Hippocampal formation (tissue), 2 donors: ENCODE results near the gene AMN1.
"Not testable (repeated sequence)": the region's sequence is repeated elsewhere in the genome, so short reads cannot be mapped to it uniquely, and the experiment has no call there.

Experiments
- DNase-seq, 2 donors: peaks; one replicate each; lab custom pipeline; 2025; lab: John Stamatoyannopoulos, UW

AMN1 gene

DNA sequence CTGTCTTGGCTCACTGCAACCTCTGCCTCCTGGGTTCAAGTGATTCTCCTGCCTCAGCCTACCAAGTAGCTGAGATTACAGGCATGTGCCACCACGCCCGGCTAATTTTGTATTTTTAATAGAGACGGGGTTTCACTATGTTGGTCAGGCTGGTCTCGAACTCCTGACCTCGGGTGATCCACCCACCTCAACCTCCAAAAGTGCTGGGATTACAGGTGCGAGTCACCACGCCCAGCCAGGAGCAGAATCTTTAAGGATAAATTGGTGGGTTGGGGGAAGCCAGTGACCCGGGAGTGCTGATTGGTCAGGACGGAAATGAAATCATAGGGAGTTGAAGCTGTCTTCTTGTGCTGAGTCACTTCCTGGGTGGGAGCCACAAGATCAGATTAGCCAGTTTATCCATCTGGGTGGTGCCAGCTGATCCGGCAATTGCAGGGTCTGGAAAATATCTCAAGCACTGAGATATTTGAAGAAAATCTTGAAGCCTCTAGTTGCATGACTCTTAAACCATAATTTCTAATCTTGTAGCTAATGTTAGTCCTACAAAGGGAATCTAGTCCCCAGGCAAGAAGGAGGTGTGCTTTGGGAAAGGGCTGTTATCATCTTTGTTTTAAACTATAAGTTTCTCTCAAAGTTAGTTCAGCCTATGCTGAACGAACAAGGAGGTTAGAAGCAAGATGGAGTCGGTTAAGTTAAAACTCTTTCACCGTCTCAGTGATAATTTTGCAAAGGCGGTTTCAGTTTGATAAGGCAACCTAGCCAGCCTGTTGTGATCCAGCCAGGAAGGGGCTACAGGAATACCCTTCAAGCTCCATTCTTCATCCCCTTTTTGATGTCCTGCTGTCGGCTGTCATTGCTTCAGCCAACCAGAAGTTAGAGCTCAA lies 5.0 kb upstream of the AMN1 start:
- not testable (repeated sequence) for DNase-seq

DNA sequence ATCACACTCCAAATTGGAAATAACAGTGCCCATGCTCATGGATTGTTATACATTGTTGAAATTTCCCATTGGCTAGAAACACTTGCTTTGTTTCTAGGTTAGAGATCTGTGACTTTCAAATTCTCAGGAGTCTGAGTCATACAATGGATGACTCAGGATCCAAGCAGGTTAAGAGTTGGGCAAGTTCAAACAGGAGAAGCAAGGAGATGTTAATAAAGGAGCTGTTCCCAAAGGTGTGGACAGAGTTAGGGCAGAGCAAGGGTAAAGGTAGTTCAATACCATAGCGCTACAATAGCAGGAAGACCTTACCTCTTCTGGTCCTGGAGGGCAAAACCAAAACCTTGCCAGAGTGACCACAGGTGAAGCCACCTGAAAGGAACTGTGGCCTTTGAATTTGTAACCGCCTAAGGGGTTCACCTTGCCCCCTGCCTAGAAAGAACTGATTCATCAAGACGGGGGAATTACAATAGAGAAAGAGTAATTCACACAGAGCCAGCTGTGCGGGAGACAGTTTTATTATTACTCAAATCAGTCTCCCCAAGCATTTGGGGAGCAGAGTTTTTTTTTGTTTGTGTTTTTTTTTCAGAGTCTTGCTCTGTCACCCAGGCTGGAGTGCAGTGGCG lies 4.2 kb upstream of the AMN1 start:
- DNase-seq = no peak

DNA sequence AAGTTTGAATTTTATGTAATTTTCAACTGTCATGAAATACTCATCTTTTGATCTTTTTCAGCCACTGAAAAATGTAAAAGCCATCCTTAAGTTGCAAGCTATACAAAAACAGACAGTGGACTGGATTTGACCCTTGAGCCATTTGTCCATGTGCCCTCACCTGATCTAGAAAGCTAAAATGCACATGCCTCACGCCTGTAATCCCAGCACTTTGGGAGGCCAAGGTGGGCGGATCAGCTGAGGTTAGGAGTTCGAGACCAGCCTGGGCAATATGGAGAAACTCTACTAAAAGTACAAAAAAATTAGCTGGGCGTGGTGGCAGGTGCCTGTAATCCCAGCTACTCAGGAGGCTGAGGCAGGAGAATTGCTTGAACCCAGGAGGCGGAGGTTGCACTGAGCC lies 2.4 kb upstream of the AMN1 start:
- DNase-seq = not testable (repeated sequence)

DNA sequence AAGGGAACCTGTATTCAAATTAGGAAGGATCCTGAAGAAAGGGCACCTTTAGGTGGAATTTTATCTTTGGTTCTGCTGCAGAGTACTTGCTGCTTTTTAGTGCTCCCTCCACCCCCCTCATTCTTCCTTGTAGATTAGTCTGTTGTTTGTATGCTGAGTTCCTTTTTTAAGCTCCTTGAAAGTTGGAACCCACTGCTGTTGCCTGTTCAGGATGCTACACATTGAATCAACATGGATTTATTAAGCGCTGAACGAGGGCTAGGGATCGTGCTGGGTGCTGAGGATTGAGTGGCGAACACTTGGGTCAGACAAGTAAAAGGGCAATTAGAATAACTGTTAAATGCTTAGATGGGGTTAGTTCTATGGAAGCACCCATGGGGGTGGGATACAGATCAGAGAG lies 884 bp upstream of the AMN1 start:
- DNase-seq = no peak

DNA sequence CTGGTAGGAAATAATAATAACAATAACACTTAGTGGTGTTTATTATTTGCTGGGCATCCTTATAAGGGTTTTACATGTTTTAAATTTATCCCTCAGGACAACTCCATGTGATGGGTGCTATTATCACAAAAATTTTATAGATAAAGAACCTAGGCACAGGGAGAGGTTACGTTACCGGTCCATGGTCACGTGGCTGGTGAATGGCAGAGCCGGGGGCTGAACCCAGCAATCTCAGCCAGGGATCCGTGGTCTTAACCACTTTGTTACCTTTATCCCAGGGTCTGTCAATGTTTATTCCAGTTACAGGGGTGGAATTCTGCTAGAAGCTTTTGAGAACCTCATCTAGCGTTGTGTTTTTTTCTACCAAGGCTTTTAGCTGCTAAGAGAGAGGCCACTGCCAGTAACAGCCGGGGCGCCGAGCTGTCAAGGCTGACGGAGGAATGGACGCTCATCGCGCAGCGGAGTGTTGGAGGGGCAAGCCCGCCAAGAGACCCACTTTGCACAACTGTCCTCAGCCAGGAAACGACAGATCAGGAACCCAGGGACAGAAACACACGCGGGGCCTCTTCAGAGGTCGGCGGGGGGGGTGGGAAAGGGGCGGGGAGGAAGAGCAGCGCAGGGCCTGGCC lies 418 bp downstream of the AMN1 start:
- no peak for DNase-seq

DNA sequence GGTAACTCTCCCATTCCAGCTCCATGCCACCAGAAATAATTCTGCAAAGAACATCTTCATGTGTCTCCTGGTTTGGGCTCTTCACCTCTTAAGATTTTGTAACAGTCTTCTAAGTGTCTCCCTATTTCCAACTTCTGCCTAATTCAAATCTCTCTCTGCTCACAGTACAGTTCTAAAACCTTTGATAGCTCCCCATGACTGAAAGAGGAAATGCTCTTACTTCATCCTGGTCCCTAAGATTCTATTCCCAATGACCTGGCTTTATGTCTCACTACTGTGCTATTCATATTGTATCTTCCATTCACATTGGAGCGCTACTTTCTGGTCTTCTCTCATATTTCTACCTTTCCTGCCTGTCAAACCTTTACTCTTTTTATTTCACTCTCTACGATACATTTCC lies 1.6 kb downstream of the AMN1 start:
- DNase-seq = peak in 1 of 2 donors; percentile 12

DNA sequence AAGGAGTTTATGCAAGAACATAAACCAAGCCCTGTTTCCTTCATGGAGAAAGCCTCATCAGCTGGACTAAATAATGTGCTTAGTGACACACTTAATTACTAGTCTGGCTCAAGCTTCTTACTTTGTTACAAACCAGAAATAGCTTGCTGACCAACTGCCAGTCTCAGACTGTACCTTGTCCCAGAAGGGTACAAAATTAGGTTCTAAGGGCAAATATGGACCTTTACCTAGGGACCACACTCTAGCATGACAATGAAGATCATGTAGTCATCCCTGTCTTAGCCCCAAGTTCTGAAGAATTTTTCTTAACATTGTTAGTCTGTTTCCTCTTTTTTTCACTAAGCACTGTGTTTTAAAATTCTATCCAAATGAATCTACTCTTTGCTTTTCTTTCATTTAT lies 2.2 kb downstream of the AMN1 start:
- no peak for DNase-seq

DNA sequence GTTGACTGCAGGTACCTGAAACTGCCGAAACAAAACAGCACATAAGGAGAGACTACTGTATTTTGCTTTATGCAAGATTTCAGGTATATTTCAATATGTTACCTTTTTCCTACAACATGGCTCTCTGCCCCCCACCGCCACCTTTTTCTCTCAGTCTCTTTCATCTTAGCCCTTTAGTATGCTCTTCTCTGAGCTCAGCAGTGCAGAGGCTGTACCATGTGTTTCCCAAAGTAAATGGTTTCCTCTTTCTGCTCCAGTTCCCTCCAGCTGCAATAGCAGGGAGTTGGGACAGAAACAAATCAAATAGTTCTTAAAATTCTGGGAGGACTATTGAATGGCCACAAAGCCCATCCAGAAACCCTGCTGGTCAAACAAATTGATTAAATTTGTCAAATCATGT lies 4.3 kb downstream of the AMN1 start:
- DNase-seq = no peak

DNA sequence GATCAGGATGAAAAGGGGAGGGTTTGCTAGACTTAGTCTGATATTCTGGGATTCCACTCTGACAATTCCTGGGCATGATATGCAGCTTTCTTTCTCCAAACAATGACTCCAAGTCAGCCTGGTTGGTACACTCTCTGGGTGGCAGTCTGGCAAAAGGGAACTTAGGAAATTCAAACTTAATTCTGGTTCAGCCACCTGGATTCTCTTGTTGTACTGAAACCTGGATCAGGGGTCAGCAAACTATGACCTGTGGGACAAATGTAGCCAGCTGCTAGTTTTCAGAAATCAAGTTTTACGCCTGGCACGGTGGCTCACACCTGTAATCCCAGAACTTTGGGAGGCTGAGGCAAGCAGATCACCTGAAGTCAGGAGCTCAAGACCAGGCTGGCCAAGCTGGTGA lies 6.2 kb downstream of the AMN1 start:
- no peak for DNase-seq

DNA sequence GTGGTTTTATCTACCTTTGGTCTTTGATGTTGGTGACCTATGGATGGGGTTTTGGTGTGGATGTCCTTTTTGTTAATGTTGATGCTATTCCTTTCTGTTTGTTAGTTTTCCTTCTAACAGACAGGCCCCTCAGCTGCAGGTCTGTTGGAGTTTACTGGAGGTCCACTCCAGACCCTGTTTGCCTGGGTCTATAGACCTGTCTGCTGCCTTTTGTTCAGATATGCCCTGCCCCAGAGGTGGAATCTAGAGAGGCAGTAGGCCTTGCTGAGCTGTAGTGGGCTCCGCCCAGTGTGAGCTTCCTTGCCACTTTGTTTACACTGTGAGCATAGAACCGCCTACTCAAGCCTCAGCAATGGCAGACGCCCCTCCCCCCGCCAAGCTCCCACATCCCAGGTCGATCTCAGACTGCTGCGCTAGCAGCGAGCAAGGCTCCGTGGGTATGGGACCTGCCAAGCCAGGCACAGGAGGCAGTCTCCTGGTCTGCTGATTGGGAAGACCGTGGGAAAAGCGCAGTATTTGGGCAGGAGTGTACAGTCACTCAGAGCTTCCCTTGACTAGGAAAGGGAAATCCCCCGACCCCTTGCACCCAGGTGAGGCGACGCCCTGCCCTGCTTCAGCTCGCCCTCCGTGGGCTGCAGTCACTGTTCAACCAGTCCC lies 10.2 kb downstream of the AMN1 start:
- not testable (repeated sequence) for DNase-seq

DNA sequence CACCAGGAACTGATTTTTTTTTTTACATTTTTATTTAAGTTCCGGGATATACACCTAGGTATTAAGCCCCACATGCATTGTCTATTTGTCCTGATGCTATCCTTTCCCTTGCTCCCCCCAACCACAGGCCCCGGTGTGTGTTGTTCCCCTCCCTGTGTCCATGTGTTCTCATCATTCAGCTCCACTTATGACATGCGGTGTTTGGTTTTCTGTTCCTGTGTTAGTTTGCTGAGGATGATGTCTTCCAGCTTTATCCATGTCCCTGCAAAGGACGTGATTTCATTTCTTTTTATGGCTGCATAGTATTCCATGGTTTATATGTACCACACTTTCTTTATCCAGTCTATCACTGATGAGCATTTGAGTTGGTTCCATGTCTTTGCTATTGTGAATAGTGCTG lies 11.8 kb downstream of the AMN1 start:
- DNase-seq = not testable (repeated sequence)

DNA sequence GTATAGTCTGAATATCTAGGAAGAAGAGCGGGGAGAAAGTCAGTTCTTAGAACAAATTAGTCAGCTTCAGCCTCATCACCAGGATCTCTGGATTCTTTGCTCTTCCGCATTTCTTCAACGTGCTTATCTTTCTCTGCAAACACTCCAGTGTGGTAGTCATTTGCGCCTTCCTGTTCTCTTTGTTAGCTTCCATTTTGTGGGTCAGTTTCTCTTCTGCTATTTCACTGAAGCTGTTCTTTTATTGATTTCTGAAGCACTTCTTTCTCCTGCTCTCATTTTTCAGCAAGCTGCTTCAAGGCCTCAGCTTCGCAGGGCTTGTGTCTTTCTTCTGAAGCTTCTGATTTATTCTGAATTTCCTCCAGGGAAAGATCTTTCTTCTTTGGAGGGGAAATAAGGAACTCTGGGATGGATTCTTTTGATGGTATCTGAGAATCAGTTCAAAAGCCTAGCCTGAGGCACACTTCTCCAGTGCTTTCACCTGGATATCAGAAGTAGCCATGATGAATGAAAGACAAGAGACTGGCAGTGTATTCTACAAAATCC lies 13.5 kb downstream of the AMN1 start:
- DNase-seq = peak in 1 of 2 donors; percentile 30

DNA sequence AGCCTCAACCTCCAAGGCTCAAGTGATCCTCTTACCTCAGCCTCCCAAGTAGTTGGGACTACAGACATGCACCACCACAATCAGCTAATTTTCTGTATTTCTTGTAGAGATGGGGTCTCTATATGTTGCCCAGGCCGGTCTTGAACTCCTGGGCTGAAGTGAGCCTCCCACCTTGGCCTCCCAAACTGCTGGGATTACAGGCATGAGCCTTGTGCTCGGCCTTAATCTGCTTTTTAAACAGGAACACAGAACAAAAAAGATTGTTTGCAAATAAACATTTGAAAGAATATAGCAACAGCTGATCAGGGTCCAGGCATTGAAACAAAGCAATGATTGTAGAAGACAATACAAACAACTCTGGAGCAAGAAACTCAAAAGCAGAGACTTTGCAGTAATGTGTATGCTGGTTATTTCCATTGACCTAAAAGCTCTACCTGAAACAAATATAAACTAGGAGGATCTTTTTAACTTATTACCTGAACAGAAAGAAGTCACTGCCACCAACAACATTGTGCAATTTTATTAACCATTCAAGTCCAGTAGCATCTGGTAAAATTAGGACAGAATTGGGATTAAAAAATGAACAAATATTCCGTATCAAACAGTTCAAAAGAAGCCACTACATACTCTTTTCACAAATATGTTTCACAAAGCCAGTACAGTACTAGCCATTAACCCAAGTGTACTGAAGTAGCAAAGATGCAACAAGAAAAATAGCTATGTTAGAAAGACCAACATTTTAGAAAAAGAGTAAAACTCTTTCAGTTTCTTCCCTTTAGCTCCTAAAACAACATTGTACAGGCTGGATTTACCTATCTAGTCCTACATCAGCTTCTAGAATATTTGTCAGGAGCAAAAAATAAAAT lies 14.2 kb downstream of the AMN1 start:
- no peak for DNase-seq

DNA sequence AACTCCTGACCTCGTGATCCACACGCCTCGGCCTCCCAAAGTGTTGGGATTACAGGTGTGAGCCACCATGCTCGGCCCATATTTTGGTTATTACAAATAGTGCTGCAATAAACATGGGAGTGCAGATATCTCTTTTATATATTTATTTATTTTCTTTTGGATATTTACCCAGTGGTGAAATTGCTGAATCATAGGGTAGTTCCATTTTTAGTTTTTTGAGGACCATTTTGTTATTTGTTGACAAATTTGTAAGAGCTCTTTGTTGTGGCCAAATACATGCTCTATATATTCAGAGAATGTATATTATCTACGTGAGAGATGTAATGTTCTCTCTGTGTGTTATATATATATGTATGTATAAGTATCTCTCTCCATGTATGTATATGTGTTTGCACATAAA lies 15.9 kb downstream of the AMN1 start:
- no peak for DNase-seq

DNA sequence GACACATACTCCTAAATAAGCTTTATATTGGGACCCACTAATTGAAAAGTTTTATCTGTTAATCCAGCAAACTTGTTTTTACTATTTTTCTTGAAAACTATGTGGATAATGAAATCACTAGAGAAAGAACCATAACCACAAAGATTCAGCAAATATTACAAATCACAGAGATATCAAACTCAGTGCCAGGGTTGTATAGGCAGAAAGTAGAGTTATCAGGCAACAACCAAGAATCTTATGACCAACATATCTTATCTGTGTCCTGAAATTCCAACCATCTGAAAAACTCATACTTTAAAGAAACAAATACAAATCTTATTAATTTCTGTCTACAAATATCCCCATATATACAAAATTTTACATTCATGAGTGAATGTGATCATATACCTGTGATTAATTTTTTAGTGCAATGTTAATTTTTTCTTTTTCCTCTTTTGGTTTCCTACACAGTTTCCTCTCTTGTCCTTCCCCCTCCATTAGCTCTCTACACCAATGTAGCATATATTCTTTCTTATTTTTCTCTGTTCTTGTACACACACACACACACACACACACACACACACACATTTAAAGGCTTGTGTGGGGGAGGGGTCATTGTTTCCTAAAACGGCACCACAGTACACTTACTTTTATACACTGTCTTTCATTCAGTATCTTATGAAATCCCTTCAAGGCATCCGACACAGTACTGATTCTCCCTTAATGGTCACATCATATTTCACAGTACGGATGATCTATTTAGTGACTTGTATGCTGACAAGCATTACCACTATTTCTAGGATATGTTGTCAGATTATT lies 18.6 kb downstream of the AMN1 start:
- no peak for DNase-seq

DNA sequence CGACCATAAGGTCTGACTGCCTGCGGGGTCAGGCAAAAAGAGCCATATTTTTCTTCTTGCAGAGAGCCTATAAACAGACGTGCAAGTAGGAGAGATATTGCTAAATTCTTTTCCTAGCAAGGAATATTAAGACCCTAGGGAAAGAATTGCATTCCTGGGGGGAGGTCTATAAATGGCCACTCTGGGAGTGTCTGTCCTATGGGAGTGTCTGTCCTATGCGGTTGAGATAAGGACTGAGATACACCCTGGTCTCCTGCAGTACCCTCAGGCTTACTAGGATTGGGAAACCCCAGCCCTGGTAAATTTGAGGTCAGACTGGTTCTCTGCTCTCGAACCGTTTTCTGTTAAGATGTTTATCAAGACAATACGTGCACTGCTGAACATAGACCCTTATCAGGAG lies 20.7 kb downstream of the AMN1 start:
- DNase-seq = not testable (repeated sequence)

DNA sequence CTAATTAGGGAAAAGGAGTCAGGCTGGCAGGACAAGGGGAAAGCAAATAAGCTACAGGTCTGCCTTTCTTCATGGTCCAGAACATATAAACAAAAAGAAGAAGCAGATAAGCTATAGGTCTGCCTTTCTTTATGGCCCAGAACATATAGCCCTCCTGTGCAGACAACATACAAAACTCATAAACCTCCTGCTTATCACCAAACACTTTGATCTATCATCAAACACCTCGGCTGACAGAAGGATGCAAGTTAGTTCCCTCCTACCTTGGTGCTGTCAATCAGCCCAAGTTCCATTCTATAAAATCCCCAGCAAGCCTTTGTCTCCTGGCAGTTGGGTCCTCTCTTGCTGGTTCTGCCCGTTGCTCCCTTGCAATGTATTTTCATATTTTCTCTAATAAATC lies 23.2 kb downstream of the AMN1 start:
- no peak for DNase-seq

DNA sequence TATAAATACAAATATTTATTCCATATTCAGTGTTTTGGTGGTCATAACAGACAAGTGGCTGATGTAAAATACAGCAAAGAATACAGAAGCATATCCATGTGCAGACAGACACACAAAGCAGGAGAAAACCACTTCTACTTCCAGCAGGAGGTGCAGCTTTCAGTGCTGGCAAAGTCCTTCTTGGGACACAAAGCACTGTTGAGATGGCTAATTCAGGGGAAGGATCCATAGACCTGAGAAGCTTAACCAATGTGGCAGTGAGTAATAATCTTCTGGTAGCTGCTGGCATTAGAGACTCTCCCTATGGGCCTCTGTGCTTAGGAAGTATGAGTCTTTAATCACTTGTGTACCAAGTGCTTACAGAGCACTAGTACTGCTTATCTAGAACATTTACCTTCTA lies 26.8 kb downstream of the AMN1 start:
- no peak for DNase-seq

DNA sequence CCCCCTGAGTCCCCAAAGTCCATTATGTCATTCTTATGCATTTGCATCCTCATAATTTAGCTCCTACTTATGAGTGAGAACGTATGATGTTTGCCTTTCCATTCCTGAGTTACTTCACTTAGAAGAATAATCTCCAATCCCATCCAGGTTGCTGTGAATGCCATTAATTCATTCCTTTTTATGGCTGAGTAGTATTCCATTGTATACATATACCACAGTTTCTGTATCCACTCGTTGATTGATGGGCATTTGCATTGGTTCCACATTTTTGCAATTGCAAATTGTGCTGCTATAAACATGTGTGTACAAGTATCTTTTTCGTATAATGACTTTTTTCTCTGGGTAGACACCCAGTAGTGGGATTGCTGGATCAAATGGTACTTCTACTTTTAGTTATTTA lies 38.9 kb downstream of the AMN1 start:
- DNase-seq = not testable (repeated sequence)

DNA sequence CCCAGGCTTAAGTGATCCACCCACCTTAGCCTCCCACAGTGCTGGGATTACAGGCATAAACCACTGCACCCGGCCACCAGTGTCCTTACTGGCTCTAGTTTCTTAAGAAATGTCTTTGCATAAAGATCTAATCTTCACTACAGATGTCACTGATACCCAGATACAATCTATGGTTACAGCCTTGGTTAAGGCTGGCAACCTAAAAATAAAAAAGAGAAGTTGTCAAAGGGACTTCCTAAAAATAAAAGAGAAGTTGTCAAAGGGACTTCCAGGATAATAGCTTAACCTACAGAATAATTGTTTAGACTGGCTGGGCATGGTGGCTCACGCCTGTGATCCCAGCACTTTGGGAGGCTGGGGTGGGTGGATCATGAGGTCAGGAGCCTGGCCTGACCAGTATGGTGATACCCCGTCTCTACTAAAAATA lies 41.7 kb downstream of the AMN1 start:
- no peak for DNase-seq
